ENCODE data around the gene CRABP2. TPM values are rescaled to one million over a fixed set of nuclear protein-coding genes. Genes with fewer than 3 reads are reported as not detected.
A peak's percentile ranks its signal among the peaks of the same experiment; 100 is the strongest.

The CRABP2 gene
- total and polyA plus RNA-seq, 10 of the 15 experiments (the other 5 are each of a cell fraction or from before 2014, with no cell fraction given): 0.21 to 1.3 (median 0.41) TPM

DNA sequence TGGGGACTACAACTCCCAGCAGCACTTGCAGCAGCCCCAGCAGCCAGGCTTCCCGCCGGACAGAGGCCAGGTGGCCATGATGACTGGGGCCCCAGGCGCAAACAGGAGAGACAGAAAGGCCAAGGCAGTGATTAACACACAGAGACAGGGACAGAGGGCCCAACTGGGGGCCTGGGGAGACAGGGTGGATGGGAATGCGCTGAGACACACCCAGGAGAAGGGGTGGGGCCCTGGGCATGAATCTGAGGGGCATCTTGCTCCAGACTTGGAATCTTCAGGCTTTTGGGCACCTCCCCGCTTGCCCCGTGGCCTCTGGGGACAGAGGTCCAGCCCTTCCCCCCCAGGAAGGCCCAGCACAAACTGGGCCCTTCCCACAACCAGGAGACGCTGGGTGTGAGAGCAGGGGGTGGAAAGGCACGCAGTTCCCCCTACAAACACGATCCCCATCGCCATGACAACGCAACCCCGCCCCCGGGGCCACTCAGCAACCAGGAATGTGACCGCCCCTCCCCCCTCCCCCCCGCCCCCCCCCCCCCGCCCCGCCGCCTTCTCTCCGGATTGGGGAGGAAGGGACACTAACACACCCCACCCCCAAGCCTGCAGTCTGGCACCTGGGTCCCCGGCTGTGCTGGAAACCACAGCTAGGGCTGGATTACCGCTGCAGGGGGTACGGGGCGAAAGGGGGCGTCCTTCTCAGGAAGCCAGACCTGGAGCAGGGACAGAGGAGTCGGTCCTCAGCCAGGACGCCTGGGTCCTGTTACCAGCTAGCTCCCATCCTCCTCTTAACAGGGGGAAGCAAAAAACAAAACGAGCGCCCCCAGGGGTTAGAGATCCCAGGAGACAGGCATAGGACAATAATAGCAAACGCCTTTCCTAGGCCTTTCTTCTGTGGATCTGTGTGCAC, 41.6 kb upstream of the CRABP2 start (continued):
- peak; percentile 37; the same call in 1 of the 2 replicates for TF ChIP-seq NR2F1 (conservative IDR thresholded peaks at IDR 0.05)
- TF ChIP-seq ZBED1 (IDR thresholded peaks at IDR 0.05; ENCODE audit: borderline replicate concordance): no peak
- TF ChIP-seq SMAD1 (IDR thresholded peaks at IDR 0.05; ENCODE audit: low read depth, partially characterized antibody): no peak
- no peak for TF ChIP-seq POLR2A (IDR thresholded peaks at IDR 0.05; ENCODE audit: low read depth, low read length)
- TF ChIP-seq, protein P1, sequence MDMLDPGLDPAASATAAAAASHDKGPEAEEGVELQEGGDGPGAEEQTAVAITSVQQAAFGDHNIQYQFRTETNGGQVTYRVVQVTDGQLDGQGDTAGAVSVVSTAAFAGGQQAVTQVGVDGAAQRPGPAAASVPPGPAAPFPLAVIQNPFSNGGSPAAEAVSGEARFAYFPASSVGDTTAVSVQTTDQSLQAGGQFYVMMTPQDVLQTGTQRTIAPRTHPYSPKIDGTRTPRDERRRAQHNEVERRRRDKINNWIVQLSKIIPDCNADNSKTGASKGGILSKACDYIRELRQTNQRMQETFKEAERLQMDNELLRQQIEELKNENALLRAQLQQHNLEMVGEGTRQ (IDR thresholded peaks at IDR 0.05; ENCODE audit: borderline replicate concordance, low read depth, low read length): no peak
- TF ChIP-seq, protein P2, sequence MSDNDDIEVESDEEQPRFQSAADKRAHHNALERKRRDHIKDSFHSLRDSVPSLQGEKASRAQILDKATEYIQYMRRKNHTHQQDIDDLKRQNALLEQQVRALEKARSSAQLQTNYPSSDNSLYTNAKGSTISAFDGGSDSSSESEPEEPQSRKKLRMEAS (IDR thresholded peaks at IDR 0.05; ENCODE audit: low read depth, low read length): 0 out of 2 replicates have a peak, but pooled peaks have one; percentile 22
- no peak for TF ChIP-seq TCF7 (IDR thresholded peaks at IDR 0.05; ENCODE audit: borderline replicate concordance)
- peak; percentile 10; the same call in 1 of the 2 replicates for TF ChIP-seq EED (IDR thresholded peaks at IDR 0.05; ENCODE audit: low read depth)
- no peak for TF ChIP-seq KDM1A (IDR thresholded peaks at IDR 0.05; ENCODE audit: borderline replicate concordance)
- no peak for TF ChIP-seq RCOR1 (conservative IDR thresholded peaks at IDR 0.05; ENCODE audit: low read depth, low read length)
- TF ChIP-seq HDAC2 (IDR thresholded peaks at IDR 0.05): no peak
- no peak for TF ChIP-seq JUNB (IDR thresholded peaks at IDR 0.05)
- no peak for TF ChIP-seq SPI1 (IDR thresholded peaks at IDR 0.05; ENCODE audit: borderline replicate concordance, insufficient read depth, low read depth, low read length)
- TF ChIP-seq, protein P3, sequence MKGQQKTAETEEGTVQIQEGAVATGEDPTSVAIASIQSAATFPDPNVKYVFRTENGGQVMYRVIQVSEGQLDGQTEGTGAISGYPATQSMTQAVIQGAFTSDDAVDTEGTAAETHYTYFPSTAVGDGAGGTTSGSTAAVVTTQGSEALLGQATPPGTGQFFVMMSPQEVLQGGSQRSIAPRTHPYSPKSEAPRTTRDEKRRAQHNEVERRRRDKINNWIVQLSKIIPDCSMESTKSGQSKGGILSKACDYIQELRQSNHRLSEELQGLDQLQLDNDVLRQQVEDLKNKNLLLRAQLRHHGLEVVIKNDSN (IDR thresholded peaks at IDR 0.05; ENCODE audit: borderline replicate concordance, extremely low read length, insufficient read depth, low read depth, low read length): no peak
- TF ChIP-seq CHD1 (IDR thresholded peaks at IDR 0.05; ENCODE audit: low read depth, low read length): no peak
- peak; percentile 12 for TF ChIP-seq SP1 (IDR thresholded peaks at IDR 0.05; ENCODE audit: low read depth, low read length)
- TF ChIP-seq, protein P4, sequence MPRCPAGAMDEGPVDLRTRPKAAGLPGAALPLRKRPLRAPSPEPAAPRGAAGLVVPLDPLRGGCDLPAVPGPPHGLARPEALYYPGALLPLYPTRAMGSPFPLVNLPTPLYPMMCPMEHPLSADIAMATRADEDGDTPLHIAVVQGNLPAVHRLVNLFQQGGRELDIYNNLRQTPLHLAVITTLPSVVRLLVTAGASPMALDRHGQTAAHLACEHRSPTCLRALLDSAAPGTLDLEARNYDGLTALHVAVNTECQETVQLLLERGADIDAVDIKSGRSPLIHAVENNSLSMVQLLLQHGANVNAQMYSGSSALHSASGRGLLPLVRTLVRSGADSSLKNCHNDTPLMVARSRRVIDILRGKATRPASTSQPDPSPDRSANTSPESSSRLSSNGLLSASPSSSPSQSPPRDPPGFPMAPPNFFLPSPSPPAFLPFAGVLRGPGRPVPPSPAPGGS (IDR thresholded peaks at IDR 0.05; ENCODE audit: borderline replicate concordance, insufficient read depth, low read depth, low read length, poor library complexity, severe bottlenecking): no peak
- TF ChIP-seq, protein P5, sequence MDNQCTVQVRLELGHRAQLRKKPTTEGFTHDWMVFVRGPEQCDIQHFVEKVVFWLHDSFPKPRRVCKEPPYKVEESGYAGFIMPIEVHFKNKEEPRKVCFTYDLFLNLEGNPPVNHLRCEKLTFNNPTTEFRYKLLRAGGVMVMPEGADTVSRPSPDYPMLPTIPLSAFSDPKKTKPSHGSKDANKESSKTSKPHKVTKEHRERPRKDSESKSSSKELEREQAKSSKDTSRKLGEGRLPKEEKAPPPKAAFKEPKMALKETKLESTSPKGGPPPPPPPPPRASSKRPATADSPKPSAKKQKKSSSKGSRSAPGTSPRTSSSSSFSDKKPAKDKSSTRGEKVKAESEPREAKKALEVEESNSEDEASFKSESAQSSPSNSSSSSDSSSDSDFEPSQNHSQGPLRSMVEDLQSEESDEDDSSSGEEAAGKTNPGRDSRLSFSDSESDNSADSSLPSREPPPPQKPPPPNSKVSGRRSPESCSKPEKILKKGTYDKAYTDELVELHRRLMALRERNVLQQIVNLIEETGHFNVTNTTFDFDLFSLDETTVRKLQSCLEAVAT (IDR thresholded peaks at IDR 0.05): peak; percentile 58
- no peak for TF ChIP-seq NFYB (IDR thresholded peaks at IDR 0.05; ENCODE audit: insufficient read depth, low read depth, low read length)
- no peak for TF ChIP-seq SREBF1 (IDR thresholded peaks at IDR 0.05; ENCODE audit: low read length)
- TF ChIP-seq, protein P6, sequence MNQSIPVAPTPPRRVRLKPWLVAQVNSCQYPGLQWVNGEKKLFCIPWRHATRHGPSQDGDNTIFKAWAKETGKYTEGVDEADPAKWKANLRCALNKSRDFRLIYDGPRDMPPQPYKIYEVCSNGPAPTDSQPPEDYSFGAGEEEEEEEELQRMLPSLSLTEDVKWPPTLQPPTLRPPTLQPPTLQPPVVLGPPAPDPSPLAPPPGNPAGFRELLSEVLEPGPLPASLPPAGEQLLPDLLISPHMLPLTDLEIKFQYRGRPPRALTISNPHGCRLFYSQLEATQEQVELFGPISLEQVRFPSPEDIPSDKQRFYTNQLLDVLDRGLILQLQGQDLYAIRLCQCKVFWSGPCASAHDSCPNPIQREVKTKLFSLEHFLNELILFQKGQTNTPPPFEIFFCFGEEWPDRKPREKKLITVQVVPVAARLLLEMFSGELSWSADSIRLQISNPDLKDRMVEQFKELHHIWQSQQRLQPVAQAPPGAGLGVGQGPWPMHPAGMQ (IDR thresholded peaks at IDR 0.05; ENCODE audit: borderline replicate concordance): no peak
- TF ChIP-seq MTA2 (IDR thresholded peaks at IDR 0.05; ENCODE audit: low read depth): no peak
- no peak for TF ChIP-seq MYC (IDR thresholded peaks at IDR 0.05; ENCODE audit: insufficient read depth, insufficient read length, insufficient replicate concordance, low read length, severe bottlenecking)
- no peak for TF ChIP-seq ETV6 (conservative IDR thresholded peaks at IDR 0.05 in 1 of 2, IDR thresholded peaks at IDR 0.05 in 1 of 2; ENCODE audit: borderline replicate concordance in 1 of 2, low read depth in 1 of 2)

Data from GM12878 (cell line).